ENCODE results near the gene IQCC.

IQCC gene

DNA sequence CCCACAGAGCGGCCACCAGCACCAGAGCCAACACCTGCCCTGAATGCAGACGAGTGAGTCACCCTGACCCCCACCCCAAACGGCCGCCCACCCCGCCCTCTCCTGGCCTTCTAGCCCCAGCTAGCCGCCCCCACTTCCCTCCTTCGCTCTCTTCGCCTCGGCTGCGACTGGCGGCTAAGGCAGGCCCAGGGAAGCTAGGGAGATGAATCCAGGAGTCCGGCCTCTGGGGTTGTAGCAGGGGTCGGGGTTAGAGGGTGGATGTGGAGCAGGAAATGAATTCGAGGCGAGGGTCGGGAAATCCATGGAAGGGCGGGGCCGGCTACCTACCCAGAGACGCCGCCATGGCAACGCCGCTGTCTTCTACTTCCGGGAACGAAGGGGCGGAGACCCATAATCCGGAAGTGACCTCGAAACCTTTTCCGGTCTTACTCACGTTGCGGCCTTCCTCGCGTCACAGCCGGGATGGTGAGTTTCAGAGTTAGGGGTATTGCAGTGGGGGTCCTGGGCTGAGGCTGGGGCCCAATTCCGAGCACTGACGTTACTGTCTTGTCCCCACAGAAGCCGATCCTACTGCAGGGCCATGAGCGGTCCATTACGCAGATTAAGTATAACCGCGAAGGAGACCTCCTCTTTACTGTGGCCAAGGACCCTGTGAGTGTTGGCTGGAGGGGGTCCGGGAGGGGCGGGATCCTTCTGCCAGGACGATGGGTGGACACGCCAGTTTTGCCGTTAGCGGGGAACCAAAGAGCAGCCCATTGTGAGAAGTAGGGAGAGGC, 16.7 kb downstream of the IQCC start, which contains the start of the genes EIF3I and TMEM234:
TSS of gene EIF3I (plus strand) at position 428 of the 776 bp plus-strand sequence. CDS start at position 463, 35 bp downstream.
TSS of gene TMEM234 (minus strand) at position 374 of the 776 bp plus-strand sequence. CDS start at position 343, 31 bp downstream.
- H3K27ac ChIP-seq (ENCODE audit: low read depth in 2 of 2, low read length in 2 of 2): peak within 1 kb of the TSS; percentile 84 to 85
- H3K9ac ChIP-seq (ENCODE audit: low read depth in 1 of 2, low read length in 2 of 2): peak within 1 kb of the TSS; percentile 97 to 98
- H3K4me1 ChIP-seq (ENCODE audit: control insufficient read depth in 2 of 2, insufficient read depth in 2 of 2, low read length in 2 of 2): peaks cover 18 to 24% of the 10 kb centered on the region in 2 donors
- H3K27me3 ChIP-seq (ENCODE audit: control insufficient read depth in 2 of 2, insufficient read depth in 2 of 2, low read length in 2 of 2): no peaks in the 10 kb centered on the region
- H3K4me3 ChIP-seq (ENCODE audit: low read length in 2 of 2): peak within 1 kb of the TSS; percentile 95 to 96
- peaks cover 18 to 25% of the 10 kb centered on the region in 2 donors for H3K36me3 ChIP-seq (ENCODE audit: control insufficient read depth in 2 of 2, insufficient read depth in 2 of 2, low read length in 2 of 2)
- H3K9me3 ChIP-seq (ENCODE audit: control insufficient read depth in 2 of 2, low read length in 2 of 2): no peaks in the 10 kb centered on the region

GRCh38 chr1:32223683-32224082, 18.2 kb downstream of the IQCC start:
- Histone ChIP-seq H3K27me3 (ENCODE audit: control insufficient read depth in 2 of 2, insufficient read depth in 2 of 2, low read length in 2 of 2) (no peaks in the 10 kb centered on the region), H3K4me3 (ENCODE audit: low read length in 2 of 2) (peak overlapping the region in 1 of 2 donors; percentile 26), H3K36me3 (ENCODE audit: control insufficient read depth in 2 of 2, insufficient read depth in 2 of 2, low read length in 2 of 2) (peaks cover 29 to 36% of the 10 kb centered on the region in 2 donors), H3K9ac (ENCODE audit: low read depth in 1 of 2, low read length in 2 of 2) (peak overlapping the region in 1 of 2 donors; percentile 54), H3K9me3 (ENCODE audit: control insufficient read depth in 2 of 2, low read length in 2 of 2) (no peaks in the 10 kb centered on the region), H3K4me1 (ENCODE audit: control insufficient read depth in 2 of 2, insufficient read depth in 2 of 2, low read length in 2 of 2) (peaks cover 18% of the 10 kb centered on the region in 2 donors), H3K27ac (ENCODE audit: low read depth in 2 of 2, low read length in 2 of 2) (no peak overlapping the region)

- Histone ChIP-seq H3K4me3 (ENCODE audit: low read length in 2 of 2) (no peak overlapping the region), H3K4me1 (ENCODE audit: control insufficient read depth in 2 of 2, insufficient read depth in 2 of 2, low read length in 2 of 2) (peaks cover 18% of the 10 kb centered on the region in 2 donors), H3K9me3 (ENCODE audit: control insufficient read depth in 2 of 2, low read length in 2 of 2) (no peaks in the 10 kb centered on the region), H3K36me3 (ENCODE audit: control insufficient read depth in 2 of 2, insufficient read depth in 2 of 2, low read length in 2 of 2) (peaks cover 34 to 41% of the 10 kb centered on the region in 2 donors), H3K9ac (ENCODE audit: low read depth in 1 of 2, low read length in 2 of 2) (no peak overlapping the region), H3K27me3 (ENCODE audit: control insufficient read depth in 2 of 2, insufficient read depth in 2 of 2, low read length in 2 of 2) (no peaks in the 10 kb centered on the region), H3K27ac (ENCODE audit: low read depth in 2 of 2, low read length in 2 of 2) (no peak overlapping the region)
Measured at GRCh38 chr1:32224285-32224684, 18.8 kb downstream of the IQCC start.

GRCh38 chr1:32228771-32229170, 23.3 kb downstream of the IQCC start:
- Histone ChIP-seq H3K9ac (ENCODE audit: low read depth in 1 of 2, low read length in 2 of 2) (no peak overlapping the region), H3K4me3 (ENCODE audit: low read length in 2 of 2) (no peak overlapping the region), H3K27ac (ENCODE audit: low read depth in 2 of 2, low read length in 2 of 2) (no peak overlapping the region), H3K36me3 (ENCODE audit: control insufficient read depth in 2 of 2, insufficient read depth in 2 of 2, low read length in 2 of 2) (peaks cover 50 to 61% of the 10 kb centered on the region in 2 donors), H3K4me1 (ENCODE audit: control insufficient read depth in 2 of 2, insufficient read depth in 2 of 2, low read length in 2 of 2) (peaks cover 0 to 2% of the 10 kb centered on the region in 2 donors), H3K27me3 (ENCODE audit: control insufficient read depth in 2 of 2, insufficient read depth in 2 of 2, low read length in 2 of 2) (no peaks in the 10 kb centered on the region), H3K9me3 (ENCODE audit: control insufficient read depth in 2 of 2, low read length in 2 of 2) (no peaks in the 10 kb centered on the region)

DNA sequence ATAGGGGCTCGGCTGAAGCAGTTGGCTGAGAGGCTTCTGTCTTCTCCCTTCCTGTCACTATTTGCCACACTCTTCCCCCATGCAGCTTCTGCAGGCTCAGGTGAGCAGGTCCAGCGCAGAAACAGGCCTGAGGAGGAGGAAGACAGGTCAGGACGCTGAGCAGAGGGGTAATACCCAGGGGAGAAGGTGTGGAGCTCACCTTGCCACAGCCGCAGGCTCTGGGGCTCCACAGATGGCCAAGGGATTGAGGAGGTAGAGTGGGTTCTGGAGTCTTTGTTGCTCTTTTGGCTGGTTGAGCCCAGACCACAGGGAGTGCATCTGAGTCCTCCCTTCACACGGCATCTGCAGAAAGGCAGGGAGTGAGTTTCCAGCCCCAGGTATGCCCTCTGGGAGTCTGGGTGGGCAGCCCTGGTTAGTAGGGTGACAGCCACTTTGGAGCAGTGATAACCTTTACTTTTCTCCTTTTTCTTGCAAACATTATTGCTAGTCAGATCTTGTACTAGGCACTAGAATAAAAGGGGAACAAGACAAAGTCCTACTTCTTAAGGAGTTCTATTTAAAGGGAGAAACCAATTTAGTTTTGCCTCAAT, 26.5 kb downstream of the IQCC start:
- no peaks in the 10 kb centered on the region for H3K27me3 ChIP-seq (ENCODE audit: control insufficient read depth in 2 of 2, insufficient read depth in 2 of 2, low read length in 2 of 2)
- H3K27ac ChIP-seq (ENCODE audit: low read depth in 2 of 2, low read length in 2 of 2): no peak overlapping the region
- no peaks in the 10 kb centered on the region for H3K9me3 ChIP-seq (ENCODE audit: control insufficient read depth in 2 of 2, low read length in 2 of 2)
- H3K4me3 ChIP-seq (ENCODE audit: low read length in 2 of 2): no peak overlapping the region
- no peaks in the 10 kb centered on the region for H3K4me1 ChIP-seq (ENCODE audit: control insufficient read depth in 2 of 2, insufficient read depth in 2 of 2, low read length in 2 of 2)
- H3K9ac ChIP-seq (ENCODE audit: low read depth in 1 of 2, low read length in 2 of 2): no peak overlapping the region
- H3K36me3 ChIP-seq (ENCODE audit: control insufficient read depth in 2 of 2, insufficient read depth in 2 of 2, low read length in 2 of 2): peaks cover 36 to 45% of the 10 kb centered on the region in 2 donors

- Histone ChIP-seq H3K27ac (ENCODE audit: low read depth in 2 of 2, low read length in 2 of 2) (no peak overlapping the region), H3K9ac (ENCODE audit: low read depth in 1 of 2, low read length in 2 of 2) (no peak overlapping the region), H3K4me1 (ENCODE audit: control insufficient read depth in 2 of 2, insufficient read depth in 2 of 2, low read length in 2 of 2) (no peaks in the 10 kb centered on the region), H3K9me3 (ENCODE audit: control insufficient read depth in 2 of 2, low read length in 2 of 2) (no peaks in the 10 kb centered on the region), H3K27me3 (ENCODE audit: control insufficient read depth in 2 of 2, insufficient read depth in 2 of 2, low read length in 2 of 2) (no peaks in the 10 kb centered on the region), H3K36me3 (ENCODE audit: control insufficient read depth in 2 of 2, insufficient read depth in 2 of 2, low read length in 2 of 2) (peaks cover 30 to 39% of the 10 kb centered on the region in 2 donors), H3K4me3 (ENCODE audit: low read length in 2 of 2) (no peak overlapping the region)
Measured at GRCh38 chr1:32232558-32233304, 27.3 kb downstream of the IQCC start.

DNA sequence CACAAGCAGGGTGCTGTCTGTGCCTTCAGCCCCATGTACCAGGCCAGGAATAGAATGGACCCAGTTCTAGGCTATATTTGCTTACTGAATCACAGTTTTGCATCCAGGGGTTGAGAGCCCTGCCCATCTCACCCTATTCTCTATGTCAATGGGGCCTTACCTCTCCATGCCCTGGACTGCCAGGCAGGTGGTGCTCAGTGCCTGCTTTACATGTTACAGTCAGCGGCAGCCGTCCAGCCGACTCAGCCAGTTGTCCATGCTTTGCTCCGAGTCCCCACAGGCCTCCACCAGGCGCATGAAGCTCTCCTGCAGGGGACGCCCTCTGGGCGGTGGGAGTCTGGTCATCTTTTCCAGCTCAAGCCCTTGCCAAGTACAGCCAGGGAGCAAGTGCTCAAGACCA, 29.3 kb downstream of the IQCC start:
- Histone ChIP-seq H3K36me3 (ENCODE audit: control insufficient read depth in 2 of 2, insufficient read depth in 2 of 2, low read length in 2 of 2) (peaks cover 16 to 22% of the 10 kb centered on the region in 2 donors), H3K4me1 (ENCODE audit: control insufficient read depth in 2 of 2, insufficient read depth in 2 of 2, low read length in 2 of 2) (peaks cover 0 to under 1% of the 10 kb centered on the region in 2 donors), H3K4me3 (ENCODE audit: low read length in 2 of 2) (no peak overlapping the region), H3K9me3 (ENCODE audit: control insufficient read depth in 2 of 2, low read length in 2 of 2) (no peaks in the 10 kb centered on the region), H3K27me3 (ENCODE audit: control insufficient read depth in 2 of 2, insufficient read depth in 2 of 2, low read length in 2 of 2) (no peaks in the 10 kb centered on the region), H3K27ac (ENCODE audit: low read depth in 2 of 2, low read length in 2 of 2) (no peak overlapping the region), H3K9ac (ENCODE audit: low read depth in 1 of 2, low read length in 2 of 2) (no peak overlapping the region)

DNA sequence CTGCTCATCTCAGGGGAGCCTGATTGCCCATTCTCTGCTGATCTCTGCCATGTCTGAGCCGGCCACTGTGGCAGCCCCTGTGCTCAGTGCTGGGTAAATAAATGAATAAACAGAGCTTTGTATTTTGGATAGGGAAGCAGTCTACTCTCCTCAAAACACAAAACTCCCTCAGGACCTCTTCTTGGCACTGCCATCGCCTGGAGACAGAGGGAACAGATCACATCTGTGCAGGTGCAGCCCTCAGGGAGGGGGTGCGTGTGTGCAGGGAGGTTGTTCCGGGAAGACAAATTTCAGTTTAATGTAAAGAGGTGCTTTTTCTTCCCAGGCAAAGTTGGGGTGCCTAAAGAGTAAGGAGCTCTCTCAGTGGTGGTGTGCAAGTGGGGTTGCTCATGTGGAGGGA, 33.9 kb downstream of the IQCC start:
- Histone ChIP-seq H3K27ac (ENCODE audit: low read depth in 2 of 2, low read length in 2 of 2) (peak overlapping the region in 1 of 2 donors; percentile 76), H3K4me3 (ENCODE audit: low read length in 2 of 2) (no peak overlapping the region), H3K27me3 (ENCODE audit: control insufficient read depth in 2 of 2, insufficient read depth in 2 of 2, low read length in 2 of 2) (no peaks in the 10 kb centered on the region), H3K36me3 (ENCODE audit: control insufficient read depth in 2 of 2, insufficient read depth in 2 of 2, low read length in 2 of 2) (no peaks in the 10 kb centered on the region), H3K9me3 (ENCODE audit: control insufficient read depth in 2 of 2, low read length in 2 of 2) (no peaks in the 10 kb centered on the region), H3K9ac (ENCODE audit: low read depth in 1 of 2, low read length in 2 of 2) (no peak overlapping the region), H3K4me1 (ENCODE audit: control insufficient read depth in 2 of 2, insufficient read depth in 2 of 2, low read length in 2 of 2) (peaks cover 3 to 13% of the 10 kb centered on the region in 2 donors)

DNA sequence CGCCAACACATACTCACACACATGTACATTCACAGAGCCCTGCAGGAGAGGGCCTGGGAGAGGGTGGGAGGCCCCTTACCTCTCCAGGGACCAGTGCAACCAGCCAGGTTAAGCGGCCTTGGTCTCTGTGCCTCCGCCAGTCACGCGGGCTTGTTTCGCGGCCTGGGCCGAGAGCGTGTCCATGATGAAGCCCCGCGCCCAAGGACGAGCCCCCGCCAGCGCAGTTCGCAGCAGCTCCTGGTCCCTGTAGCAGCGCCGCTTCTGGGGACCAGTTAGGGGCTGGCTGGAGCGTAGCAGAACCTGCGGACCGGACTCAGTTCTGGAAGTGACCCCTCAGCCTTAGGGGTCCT, 34.3 kb downstream of the IQCC start:
- Histone ChIP-seq H3K4me1 (ENCODE audit: control insufficient read depth in 2 of 2, insufficient read depth in 2 of 2, low read length in 2 of 2) (peaks cover 3 to 13% of the 10 kb centered on the region in 2 donors), H3K27ac (ENCODE audit: low read depth in 2 of 2, low read length in 2 of 2) (peak overlapping the region; percentile 75 to 76), H3K9ac (ENCODE audit: low read depth in 1 of 2, low read length in 2 of 2) (peak overlapping the region; percentile 72), H3K36me3 (ENCODE audit: control insufficient read depth in 2 of 2, insufficient read depth in 2 of 2, low read length in 2 of 2) (no peaks in the 10 kb centered on the region), H3K4me3 (ENCODE audit: low read length in 2 of 2) (peak overlapping the region; percentile 83 to 86), H3K27me3 (ENCODE audit: control insufficient read depth in 2 of 2, insufficient read depth in 2 of 2, low read length in 2 of 2) (no peaks in the 10 kb centered on the region), H3K9me3 (ENCODE audit: control insufficient read depth in 2 of 2, low read length in 2 of 2) (no peaks in the 10 kb centered on the region)

Data from mucosa of rectum (tissue), 2 donors.